HCT116 (cell line): ENCODE results near the gene ATP8A2.

Experiments
- CTCF ChIP-seq, 3 experiments: fragments of 200-600 bp in 1 of 3; sonication (generic) in 1 of 3; IDR thresholded peaks in 2 of 3; conservative IDR thresholded peaks in 1 of 3; 2 replicates each; pipeline ENCODE4 v1.5.1; 2012 to 2017; ENCODE audit warnings: low read depth in 2 of 3, low read length in 2 of 3, antibody characterized with exemption in 1 of 3, borderline replicate concordance in 1 of 3, control low read depth in 1 of 3, mild to moderate bottlenecking in 1 of 3, mixed read lengths in 1 of 3, mixed run types in 1 of 3, moderate library complexity in 1 of 3; ENCODE audit not compliant: insufficient read depth in 1 of 3
- EZH2 ChIP-seq: fragments of 200-600 bp; sonication (generic); IDR thresholded peaks from 2 replicates; pipeline ENCODE4 v1.6.1; 2017; ENCODE audit warnings: antibody characterized with exemption, mixed run types
- EZH2phosphoT487 ChIP-seq: fragments of 200-600 bp; IDR thresholded peaks from 2 replicates; pipeline ENCODE4 v1.6.1; 2018; ENCODE audit warnings: antibody characterized with exemption, borderline replicate concordance
- JUND ChIP-seq: IDR thresholded peaks from 2 replicates; pipeline ENCODE4 v1.6.1; 2012
- MAX ChIP-seq: IDR thresholded peaks from 2 replicates; pipeline ENCODE4 v1.6.1; 2012
- POLR2A ChIP-seq: IDR thresholded peaks from 2 replicates; pipeline ENCODE4 v1.7.0; 2011; ENCODE audit warnings: borderline replicate concordance; ENCODE audit not compliant: insufficient read depth, insufficient read length; ENCODE audit errors: extremely low read depth
- POLR2AphosphoS5 ChIP-seq: IDR thresholded peaks from 2 replicates; pipeline ENCODE4 v1.6.1; 2011; ENCODE audit warnings: mild to moderate bottlenecking, low read depth, low read length, moderate library complexity
- REST ChIP-seq: IDR thresholded peaks from 2 replicates; pipeline ENCODE4 v1.6.1; 2012; ENCODE audit warnings: low read depth
- ZNF274 ChIP-seq: fragments of 200-500 bp; sonication (Bioruptor generic); IDR thresholded peaks from 2 replicates; pipeline ENCODE4 v1.6.1; 2014; ENCODE audit warnings: mild to moderate bottlenecking, low read depth, low read length, inconsistent platforms

GRCh38 chr13:25904830-25905229, 533.1 kb downstream of the ATP8A2 start:
- no peak for TF ChIP-seq MAX
- no peak for TF ChIP-seq CTCF (IDR thresholded peaks at IDR 0.05 in 2 of 3, conservative IDR thresholded peaks at IDR 0.05 in 1 of 3; ENCODE audit: borderline replicate concordance in 1 of 3, insufficient read depth in 1 of 3, low read depth in 2 of 3, low read length in 2 of 3)
- no peak for TF ChIP-seq POLR2AphosphoS5
- TF ChIP-seq EZH2: no peak
- TF ChIP-seq POLR2A: no peak
- no peak for TF ChIP-seq REST
- no peak for TF ChIP-seq EZH2phosphoT487
- TF ChIP-seq JUND: no peak
- no peak for TF ChIP-seq ZNF274
